Cardiac fibroblast (primary cell): Measurements from ENCODE around the gene CCDC69.

ENCODE experiments used
- DNase-seq, 2 donors: peaks; one replicate each; pipeline versions ENCODE4 v3.0.0 to v3.0.0-alpha.2; 2010; ENCODE audit warnings: low read depth in 2 of 2
- H3K4me3 ChIP-seq, 2 donors: replicated peaks in 1 of 2; 1 replicate in 1 of 2; 2 replicates in 1 of 2; pipeline ENCODE4 v1.5.1; 2011; ENCODE audit warnings: low read depth in 2 of 2, low read length in 2 of 2, mild to moderate bottlenecking in 2 of 2, moderate library complexity in 1 of 2
- TF ChIP-seq, protein P1 (sequence below): IDR thresholded peaks from one replicate; pipeline ENCODE4 v1.5.1; 2011; ENCODE audit warnings: low read depth, mild to moderate bottlenecking, low read length, inconsistent platforms

CCDC69 gene

DNA sequence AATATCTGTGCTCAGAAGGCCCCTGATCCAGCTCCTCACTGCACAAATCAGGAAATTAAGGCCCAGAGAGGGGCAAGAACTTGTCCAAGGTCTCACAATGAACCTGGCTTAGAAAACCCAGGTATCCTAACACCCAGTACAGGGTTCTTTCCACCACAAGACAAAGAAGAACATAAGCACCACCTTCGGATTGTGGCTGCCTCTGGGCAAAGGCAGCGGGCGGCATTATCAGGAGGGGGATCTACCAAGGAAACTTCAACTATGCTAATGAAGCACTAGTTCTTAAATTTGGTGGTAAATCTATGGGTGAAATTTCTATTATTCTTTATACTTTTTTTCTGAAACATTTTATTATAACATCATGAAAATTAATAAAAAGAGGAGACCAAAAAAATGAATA lies 84.2 kb downstream of the CCDC69 start:
- TF ChIP-seq, protein P1, sequence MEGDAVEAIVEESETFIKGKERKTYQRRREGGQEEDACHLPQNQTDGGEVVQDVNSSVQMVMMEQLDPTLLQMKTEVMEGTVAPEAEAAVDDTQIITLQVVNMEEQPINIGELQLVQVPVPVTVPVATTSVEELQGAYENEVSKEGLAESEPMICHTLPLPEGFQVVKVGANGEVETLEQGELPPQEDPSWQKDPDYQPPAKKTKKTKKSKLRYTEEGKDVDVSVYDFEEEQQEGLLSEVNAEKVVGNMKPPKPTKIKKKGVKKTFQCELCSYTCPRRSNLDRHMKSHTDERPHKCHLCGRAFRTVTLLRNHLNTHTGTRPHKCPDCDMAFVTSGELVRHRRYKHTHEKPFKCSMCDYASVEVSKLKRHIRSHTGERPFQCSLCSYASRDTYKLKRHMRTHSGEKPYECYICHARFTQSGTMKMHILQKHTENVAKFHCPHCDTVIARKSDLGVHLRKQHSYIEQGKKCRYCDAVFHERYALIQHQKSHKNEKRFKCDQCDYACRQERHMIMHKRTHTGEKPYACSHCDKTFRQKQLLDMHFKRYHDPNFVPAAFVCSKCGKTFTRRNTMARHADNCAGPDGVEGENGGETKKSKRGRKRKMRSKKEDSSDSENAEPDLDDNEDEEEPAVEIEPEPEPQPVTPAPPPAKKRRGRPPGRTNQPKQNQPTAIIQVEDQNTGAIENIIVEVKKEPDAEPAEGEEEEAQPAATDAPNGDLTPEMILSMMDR, result no peak
- DNase-seq, result no peak
- H3K4me3 ChIP-seq, result no peak overlapping the region

DNA sequence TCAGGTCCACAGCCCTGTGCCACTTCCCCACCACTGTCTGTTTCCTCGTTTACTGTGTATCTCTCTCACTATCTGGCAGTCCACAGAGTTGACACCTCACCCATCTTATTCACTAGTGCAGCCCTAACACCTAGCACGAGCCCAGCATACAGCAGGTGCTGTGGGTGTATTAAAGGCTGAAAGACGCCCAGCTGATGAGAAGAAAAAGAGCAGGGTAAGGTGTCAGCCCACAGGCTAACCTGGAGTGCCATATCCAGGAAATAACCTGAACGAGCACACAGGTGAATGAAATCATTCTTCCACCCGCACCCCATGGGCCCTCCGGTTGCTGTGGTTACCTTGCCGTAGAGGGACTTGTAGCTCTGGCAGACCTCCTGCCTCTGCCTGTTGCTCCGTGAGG lies 84.9 kb downstream of the CCDC69 start:
- TF ChIP-seq, protein P1, result no peak

DNA sequence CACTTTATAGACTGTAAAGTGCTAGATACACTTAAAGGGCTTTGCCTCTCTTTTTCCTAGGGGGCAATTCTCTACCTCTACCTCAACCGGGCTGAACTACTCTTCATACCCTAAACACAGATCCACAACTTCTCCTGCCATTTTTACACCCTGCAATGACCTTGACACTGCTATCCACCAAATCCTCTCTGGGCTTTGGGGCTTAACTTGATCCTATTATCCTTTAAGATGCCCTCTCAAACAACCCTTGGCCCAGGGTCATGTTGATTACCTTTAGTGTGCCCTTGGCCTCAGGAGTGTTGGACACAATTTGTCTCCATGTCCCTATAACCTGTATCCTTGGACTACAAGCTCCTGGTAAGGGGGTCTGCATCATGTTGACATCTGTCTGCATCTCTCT lies 85.8 kb downstream of the CCDC69 start:
- TF ChIP-seq, protein P1, result no peak
- no peak for DNase-seq
- H3K4me3 ChIP-seq, result no peak overlapping the region

More for the DNA sequence above, 84.9 kb downstream of the CCDC69 start:
- H3K4me3 ChIP-seq, result no peak overlapping the region
- DNase-seq, result no peak

DNA sequence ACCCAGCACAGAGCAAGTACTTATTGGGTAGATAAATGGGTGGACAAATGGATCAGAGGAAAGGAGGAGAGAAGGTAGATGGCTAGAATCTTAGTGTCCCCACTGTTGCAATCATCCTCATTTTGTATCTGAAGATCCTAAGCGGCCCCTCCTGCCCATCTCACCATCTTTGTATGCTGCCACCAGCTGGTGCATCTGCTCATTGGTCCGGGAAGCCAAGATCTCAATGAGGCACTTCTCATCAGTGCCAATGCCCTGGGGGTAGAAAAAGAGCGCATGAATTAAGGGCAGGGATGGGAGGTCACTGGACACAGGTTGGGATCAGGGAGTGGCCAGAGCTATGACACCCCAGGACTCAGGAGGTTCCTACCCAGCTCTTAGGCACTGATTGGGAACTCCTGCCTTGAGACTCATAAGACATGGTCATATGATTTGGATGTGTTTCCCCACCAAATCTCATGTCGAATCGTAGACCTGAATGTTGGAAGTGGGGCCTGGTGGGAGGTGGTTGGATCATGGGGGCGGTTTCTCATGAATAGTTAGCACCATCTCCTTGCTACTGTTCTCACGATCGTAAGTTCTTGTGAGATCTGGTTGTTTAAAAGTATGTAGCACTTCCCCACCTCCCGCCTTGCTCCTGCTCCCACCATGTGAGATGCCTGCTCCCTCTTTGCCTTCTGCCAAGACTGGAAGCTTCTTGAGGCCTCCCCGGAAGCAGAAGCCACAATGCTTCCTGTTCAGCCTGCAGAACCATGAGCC lies 86.6 kb downstream of the CCDC69 start:
- H3K4me3 ChIP-seq, result no peak overlapping the region
- TF ChIP-seq, protein P1, result no peak
- no peak for DNase-seq

DNA sequence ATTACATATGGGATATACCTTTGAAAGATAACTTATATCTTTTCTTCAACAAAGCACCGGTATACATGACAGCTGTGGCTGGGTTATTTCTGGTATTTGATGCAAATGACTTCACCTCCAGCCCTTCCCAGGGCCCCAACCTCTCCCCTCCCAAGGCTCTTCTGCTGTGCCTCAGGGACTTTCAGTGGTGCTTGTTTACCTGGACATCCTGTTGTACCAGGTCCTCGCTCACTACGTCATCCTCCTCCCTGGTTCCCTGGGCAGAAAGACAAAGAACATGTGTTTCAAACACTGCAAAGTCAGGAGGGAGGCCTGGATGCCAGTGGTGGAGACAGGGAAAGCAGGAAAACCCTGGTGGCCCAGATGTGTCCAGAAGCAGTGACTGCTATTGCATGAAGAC lies 89.7 kb downstream of the CCDC69 start:
- TF ChIP-seq, protein P1, result no peak
- no peak for DNase-seq
- H3K4me3 ChIP-seq, result no peak overlapping the region

DNA sequence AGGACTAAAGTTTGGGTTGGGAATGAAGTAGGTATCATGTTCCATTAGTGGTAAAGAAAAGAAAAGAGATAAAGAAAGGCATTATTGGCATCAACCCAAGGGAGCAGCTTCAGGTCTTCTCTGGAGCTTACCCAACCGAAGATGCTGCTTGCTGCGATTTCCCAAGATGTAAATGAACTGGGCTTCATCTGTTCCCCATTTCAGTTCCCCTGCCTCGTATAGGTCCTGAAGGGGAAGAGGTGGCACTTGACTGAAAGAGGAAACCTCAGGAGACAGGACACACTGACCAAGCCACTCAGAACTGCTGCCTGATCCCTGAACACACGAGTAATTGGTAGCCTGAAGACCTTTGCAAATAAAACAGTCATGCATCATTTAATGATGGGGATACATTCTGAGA lies 90.9 kb downstream of the CCDC69 start:
- TF ChIP-seq, protein P1, result no peak
- no peak overlapping the region for H3K4me3 ChIP-seq
- no peak for DNase-seq
